Measurements from ENCODE around the gene SRPK3. TPM values are rescaled to one million over a fixed set of nuclear protein-coding genes. Genes with fewer than 3 reads are reported as not detected.

Gene SRPK3
- total RNA-seq, 4 donors from 2014 or later: 0.49 to 2.1 (median 1.5) TPM

DNA sequence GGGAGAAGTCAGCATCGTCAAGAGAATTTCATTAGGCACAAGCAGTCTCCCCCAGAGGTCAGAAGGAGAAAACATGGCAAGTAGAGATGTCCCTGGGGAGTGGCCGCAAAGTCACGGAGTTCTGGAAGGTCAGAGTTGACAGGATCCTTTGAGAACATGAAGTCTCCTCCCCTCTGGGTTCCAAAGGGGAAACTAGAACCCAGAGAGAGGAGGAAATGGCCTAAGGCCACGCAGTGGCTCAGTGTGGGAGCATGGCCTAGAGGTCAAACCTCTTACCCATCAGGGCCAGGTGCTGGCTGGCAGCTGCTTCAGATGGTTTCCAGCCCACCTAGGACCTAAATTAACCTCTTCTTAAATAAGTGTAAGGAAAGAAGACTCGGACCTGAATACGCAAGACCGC is 12.4 kb downstream of the SRPK3 start:
- TF ChIP-seq, protein P1, sequence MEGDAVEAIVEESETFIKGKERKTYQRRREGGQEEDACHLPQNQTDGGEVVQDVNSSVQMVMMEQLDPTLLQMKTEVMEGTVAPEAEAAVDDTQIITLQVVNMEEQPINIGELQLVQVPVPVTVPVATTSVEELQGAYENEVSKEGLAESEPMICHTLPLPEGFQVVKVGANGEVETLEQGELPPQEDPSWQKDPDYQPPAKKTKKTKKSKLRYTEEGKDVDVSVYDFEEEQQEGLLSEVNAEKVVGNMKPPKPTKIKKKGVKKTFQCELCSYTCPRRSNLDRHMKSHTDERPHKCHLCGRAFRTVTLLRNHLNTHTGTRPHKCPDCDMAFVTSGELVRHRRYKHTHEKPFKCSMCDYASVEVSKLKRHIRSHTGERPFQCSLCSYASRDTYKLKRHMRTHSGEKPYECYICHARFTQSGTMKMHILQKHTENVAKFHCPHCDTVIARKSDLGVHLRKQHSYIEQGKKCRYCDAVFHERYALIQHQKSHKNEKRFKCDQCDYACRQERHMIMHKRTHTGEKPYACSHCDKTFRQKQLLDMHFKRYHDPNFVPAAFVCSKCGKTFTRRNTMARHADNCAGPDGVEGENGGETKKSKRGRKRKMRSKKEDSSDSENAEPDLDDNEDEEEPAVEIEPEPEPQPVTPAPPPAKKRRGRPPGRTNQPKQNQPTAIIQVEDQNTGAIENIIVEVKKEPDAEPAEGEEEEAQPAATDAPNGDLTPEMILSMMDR (IDR thresholded peaks at IDR 0.05; ENCODE audit: low read depth): no peak

DNA sequence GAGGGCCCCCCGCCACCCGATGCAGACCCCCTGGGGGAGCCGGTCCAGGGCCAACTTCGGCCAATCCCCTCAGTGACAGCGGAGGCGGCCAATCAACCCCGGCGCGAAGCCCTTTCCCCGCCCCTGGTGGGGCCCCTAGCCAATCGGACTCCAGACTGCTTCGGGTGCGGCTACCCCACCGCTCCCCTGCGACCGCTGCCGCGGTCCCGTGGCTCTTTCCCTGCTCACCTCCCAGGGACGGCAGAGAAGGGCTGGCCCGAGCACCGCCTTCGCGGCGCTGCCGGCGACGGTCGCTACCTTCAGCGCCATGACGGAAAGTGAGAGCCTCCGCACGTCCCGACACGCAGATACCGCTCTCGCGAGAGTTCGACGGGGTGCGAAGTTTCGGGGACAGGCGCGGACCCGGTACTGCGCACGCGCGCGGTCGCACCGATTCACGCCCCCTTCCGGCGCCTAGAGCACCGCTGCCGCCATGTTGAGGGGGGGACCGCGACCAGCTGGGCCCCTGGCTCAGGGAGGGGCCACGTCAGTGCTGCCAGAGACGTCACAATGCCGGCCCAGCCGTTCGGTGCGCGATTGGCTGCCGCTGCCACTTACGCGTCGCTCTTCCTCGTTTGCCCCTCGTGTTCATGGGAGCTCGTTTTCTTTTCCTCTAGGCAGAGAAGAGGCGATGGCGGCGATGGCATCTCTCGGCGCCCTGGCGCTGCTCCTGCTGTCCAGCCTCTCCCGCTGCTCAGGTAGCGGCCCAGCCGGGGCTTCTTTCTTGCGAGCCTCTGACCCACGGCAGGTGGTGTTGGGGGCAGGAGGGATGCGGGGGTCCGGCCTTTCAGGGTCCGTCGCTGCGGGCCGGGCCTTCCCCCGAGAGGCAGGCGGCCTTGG is 13.4 kb downstream of the SRPK3 start, which contains the start of the genes IDH3G and SSR4:
TSS of gene IDH3G (minus strand) at position 358 of the 879 bp plus-strand sequence. CDS start at position 309, 49 bp downstream.
TSS of gene SSR4 (plus strand) at position 651 of the 879 bp plus-strand sequence. CDS start at position 671, 20 bp downstream.
- TF ChIP-seq, protein P1 (IDR thresholded peaks at IDR 0.05; ENCODE audit: low read depth): no peak

DNA sequence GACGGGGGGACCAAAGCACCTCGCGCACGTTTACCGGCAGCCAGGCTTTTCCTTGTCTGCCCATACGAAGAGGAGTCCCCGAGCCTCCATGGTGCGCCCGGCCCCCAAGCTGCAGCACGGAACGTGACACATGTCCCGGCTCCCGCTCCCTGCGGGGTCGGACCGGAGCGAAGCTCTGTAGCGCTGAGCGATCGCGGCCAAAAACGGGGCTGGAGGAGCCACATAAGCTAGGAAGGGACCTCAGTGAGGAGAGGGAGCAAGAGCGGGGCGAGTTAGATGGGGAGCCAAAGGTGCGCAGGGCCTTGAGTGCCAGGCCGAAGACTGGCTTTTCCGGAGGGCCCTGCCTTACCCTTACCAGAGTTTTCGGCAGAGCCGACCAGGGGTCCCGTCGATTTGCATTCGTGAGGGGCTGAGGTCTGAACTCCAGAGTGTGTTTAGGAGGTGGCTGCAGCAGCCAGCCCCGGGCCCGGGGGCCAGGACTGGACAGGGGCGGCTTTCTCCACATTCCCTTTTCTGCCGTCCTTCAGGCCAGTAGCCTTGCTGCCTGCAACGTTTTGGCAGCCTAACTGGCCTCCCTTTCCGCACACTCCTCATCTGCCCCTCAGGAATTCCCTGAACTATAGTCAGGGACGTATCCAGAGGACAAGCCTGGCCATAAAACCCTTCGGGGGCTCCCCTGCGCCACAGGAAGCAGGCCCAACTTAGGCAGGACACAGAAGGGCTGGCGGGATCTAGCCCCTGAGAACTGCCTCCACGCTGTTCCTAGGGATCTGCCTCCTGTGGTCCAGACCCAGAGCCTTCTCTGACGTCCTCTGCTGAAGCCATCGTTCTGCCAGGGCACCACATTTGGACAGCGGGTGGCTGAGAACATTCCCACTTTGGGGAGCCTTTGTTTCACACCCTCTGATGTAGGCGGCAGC is 14.3 kb downstream of the SRPK3 start:
- TF ChIP-seq, protein P1 (IDR thresholded peaks at IDR 0.05; ENCODE audit: low read depth): no peak

DNA sequence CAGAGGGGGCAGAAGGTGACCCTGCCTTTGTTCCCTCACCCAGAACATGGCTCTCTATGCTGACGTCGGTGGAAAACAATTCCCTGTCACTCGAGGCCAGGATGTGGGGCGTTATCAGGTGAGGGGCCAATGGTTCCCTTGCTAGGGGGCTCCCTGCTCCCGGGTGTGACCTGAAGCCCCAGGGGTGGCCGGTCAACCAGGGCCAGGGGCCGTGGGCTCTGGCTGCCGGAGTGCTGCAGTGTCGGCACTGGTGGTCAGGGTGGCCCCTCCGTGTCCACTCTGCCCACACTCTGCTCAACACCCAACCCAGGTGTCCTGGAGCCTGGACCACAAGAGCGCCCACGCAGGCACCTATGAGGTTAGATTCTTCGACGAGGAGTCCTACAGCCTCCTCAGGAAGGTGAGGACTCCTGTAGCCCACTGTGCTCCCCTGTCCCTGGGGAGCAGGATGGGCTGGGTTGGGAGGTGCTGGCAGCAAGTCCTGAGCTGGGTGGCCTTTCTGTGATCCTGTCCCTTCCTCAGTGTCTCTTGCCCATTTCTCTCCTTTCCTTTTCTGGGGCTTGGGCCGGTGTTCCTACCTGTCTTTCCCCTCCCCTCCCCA is 16.7 kb downstream of the SRPK3 start:
- TF ChIP-seq, protein P1 (IDR thresholded peaks at IDR 0.05; ENCODE audit: low read depth): no peak

DNA sequence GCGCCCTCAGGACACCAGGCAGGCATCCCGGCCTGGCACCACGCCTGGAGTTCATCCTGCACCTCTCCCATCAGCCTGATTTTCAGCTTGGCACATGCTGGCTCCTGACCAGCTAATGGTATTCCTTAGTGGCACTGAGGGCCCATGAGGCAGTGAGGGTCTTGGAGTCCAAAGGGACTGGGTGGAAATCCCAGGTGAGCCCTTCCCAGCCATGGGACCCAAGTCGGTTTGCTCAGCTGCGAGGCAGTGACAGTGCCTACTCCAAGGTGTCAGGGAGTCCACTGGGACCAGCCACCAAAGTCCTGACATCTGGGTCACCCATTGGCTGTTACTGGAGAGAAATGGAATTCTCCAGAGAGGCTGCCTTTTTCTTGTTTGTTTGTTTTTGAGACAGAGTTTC is 18.5 kb downstream of the SRPK3 start:
- TF ChIP-seq, protein P1 (IDR thresholded peaks at IDR 0.05; ENCODE audit: low read depth): no peak

DNA sequence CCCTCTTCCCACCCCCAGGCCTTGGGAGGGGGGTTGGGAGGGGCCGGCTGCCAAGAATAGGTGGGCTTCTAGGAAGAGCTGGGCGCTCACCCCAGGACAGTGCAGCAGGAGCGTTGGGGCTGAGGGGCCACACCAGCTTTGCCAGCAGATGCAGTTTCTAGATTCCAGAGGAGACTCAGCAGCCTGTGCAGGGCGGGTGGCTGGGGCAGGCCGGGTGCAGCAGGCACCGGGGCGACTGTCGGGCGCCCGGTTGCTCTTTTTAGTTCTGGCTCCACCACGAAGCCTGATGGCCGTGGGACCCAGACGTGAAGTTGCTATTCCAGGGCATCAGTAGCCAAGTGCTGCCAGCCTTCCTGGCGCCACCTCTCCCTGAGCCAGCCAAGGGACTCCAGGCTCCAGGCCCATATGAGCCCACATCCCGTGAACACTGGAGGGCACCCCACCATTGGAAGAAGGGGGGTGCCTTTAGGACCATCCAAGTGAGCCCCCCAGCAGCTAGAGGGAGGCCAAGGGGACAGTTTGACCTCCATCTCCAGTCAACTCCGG is 19.4 kb downstream of the SRPK3 start:
- TF ChIP-seq, protein P1 (IDR thresholded peaks at IDR 0.05; ENCODE audit: low read depth): no peak

Measured in subcutaneous adipose tissue (tissue), 4 donors.